Nephron progenitor cell (in vitro differentiated cells): ENCODE results near the gene RUNDC3A.
A peak's percentile ranks its signal among the peaks of the same experiment; 100 is the strongest.

Source experiments
- DNase-seq: peaks from one replicate; pipeline ENCODE4 v3.0.0; 2021
- H3K27ac Mint-ChIP-seq: 2 replicates; pipeline ENCODE4 v1.8.0; 2021; ENCODE audit warnings: mild to moderate bottlenecking, moderate library complexity, mixed read lengths
- H3K27me3 Mint-ChIP-seq: 2 replicates; pipeline ENCODE4 v1.8.0; 2021; ENCODE audit warnings: mild to moderate bottlenecking, low read depth, mixed read lengths; ENCODE audit not compliant: poor library complexity
- H3K36me3 Mint-ChIP-seq: 2 replicates; pipeline ENCODE4 v1.8.0; 2021; ENCODE audit warnings: low read depth, mixed read lengths
- H3K4me1 Mint-ChIP-seq: 2 replicates; pipeline ENCODE4 v1.8.0; 2021; ENCODE audit warnings: mixed read lengths
- H3K4me3 Mint-ChIP-seq: 2 replicates; pipeline ENCODE4 v1.8.0; 2021; ENCODE audit warnings: mild to moderate bottlenecking, moderate library complexity, mixed read lengths
- H3K9me3 Mint-ChIP-seq: 2 replicates; pipeline ENCODE4 v1.8.0; 2021; ENCODE audit warnings: mild to moderate bottlenecking, moderate library complexity, mixed read lengths
- CTCF ChIP-seq: fragments of 200-600 bp; sonication (generic); IDR thresholded peaks from 2 replicates; pipeline ENCODE4 v1.5.0; 2021; ENCODE audit warnings: antibody characterized with exemption

Gene RUNDC3A

GRCh38 chr17:44308320-44308818 is at the start of gene RUNDC3A:
Gene RUNDC3A (plus strand): TSS chr17:44308601. CDS start chr17:44308833, 232 bp downstream.
- H3K4me1 Mint-ChIP-seq: peaks cover 15% of the 10 kb centered on the region
- H3K4me3 Mint-ChIP-seq: peak within 1 kb of the TSS; percentile 82
- no peaks in the 10 kb centered on the region for H3K9me3 Mint-ChIP-seq
- peaks cover 58% of the 10 kb centered on the region for H3K27me3 Mint-ChIP-seq
- no peak within 1 kb of the TSS for H3K27ac Mint-ChIP-seq
- DNase-seq: peak; percentile 99
- H3K36me3 Mint-ChIP-seq: no peaks in the 10 kb centered on the region
- no peak for TF ChIP-seq CTCF

- Mint-ChIP-seq H3K27me3 (peaks cover 37% of the 10 kb centered on the region), H3K9me3 (no peaks in the 10 kb centered on the region), H3K27ac (no peak overlapping the region), H3K4me3 (no peak overlapping the region), H3K4me1 (peaks cover 20% of the 10 kb centered on the region), H3K36me3 (no peaks in the 10 kb centered on the region)
- TF ChIP-seq CTCF: no peak
- DNase-seq: no peak
These were observed 49.5 kb upstream of the RUNDC3A start for GRCh38 chr17:44258811-44259351.

- H3K9me3 Mint-ChIP-seq: no peaks in the 10 kb centered on the region
- no peak for DNase-seq
- H3K4me1 Mint-ChIP-seq: peaks cover 20% of the 10 kb centered on the region
- no peak for TF ChIP-seq CTCF
- no peak overlapping the region for H3K4me3 Mint-ChIP-seq
- peaks cover 35% of the 10 kb centered on the region for H3K27me3 Mint-ChIP-seq
- no peak overlapping the region for H3K27ac Mint-ChIP-seq
- H3K36me3 Mint-ChIP-seq: no peaks in the 10 kb centered on the region
These were observed 48.1 kb upstream of the RUNDC3A start for GRCh38 chr17:44260296-44260695.

GRCh38 chr17:44262654-44263225 is 45.7 kb upstream of the RUNDC3A start:
- peaks cover 24% of the 10 kb centered on the region for H3K27me3 Mint-ChIP-seq
- H3K27ac Mint-ChIP-seq: no peak overlapping the region
- H3K9me3 Mint-ChIP-seq: no peaks in the 10 kb centered on the region
- H3K36me3 Mint-ChIP-seq: no peaks in the 10 kb centered on the region
- DNase-seq: no peak
- peaks cover 13% of the 10 kb centered on the region for H3K4me1 Mint-ChIP-seq
- no peak overlapping the region for H3K4me3 Mint-ChIP-seq
- TF ChIP-seq CTCF: no peak

- Mint-ChIP-seq H3K27ac (no peak overlapping the region), H3K4me3 (no peak overlapping the region), H3K27me3 (peaks cover 24% of the 10 kb centered on the region), H3K4me1 (peaks cover 8% of the 10 kb centered on the region), H3K9me3 (no peaks in the 10 kb centered on the region), H3K36me3 (no peaks in the 10 kb centered on the region)
- DNase-seq: no peak
- no peak for TF ChIP-seq CTCF
These were observed 45.0 kb upstream of the RUNDC3A start for GRCh38 chr17:44263345-44263902.
